SU-DHL-6 (cell line): Measurements from ENCODE around the gene EMP1.

Source experiments
- CTCF ChIP-seq: fragments of 200-600 bp; sonication (generic); IDR thresholded peaks from one replicate; pipeline ENCODE4 v1.5.1; 2017; ENCODE audit warnings: antibody characterized with exemption, mild to moderate bottlenecking, low read length, moderate library complexity; ENCODE audit not compliant: insufficient read depth, poor library complexity, severe bottlenecking
- EZH2phosphoT487 ChIP-seq: fragments of 200-600 bp; sonication (generic), shearing (Covaris generic); conservative IDR thresholded peaks from 2 replicates; pipeline ENCODE4 v1.6.1; 2018; ENCODE audit warnings: mild to moderate bottlenecking, antibody characterized with exemption, low read length, moderate library complexity, mixed read lengths

- no peak for TF ChIP-seq CTCF
- no peak for TF ChIP-seq EZH2phosphoT487
These were observed 72.1 kb downstream of the EMP1 start for GRCh38 chr12:13268581-13268980.
